Neural cell (in vitro differentiated cells): ENCODE data around the gene ZNF672. TPM values are rescaled to one million over a fixed set of nuclear protein-coding genes. Genes with fewer than 3 reads are reported as not detected.
A peak's percentile ranks its signal among the peaks of the same experiment; 100 is the strongest.

ENCODE experiments used
- H2AFZ ChIP-seq: fragments of 200-600, 300-800 bp; sonication (generic), shearing (Covaris generic); 2 replicates; pipeline ENCODE4 v1.6.0; 2014; ENCODE audit warnings: low read depth, mild to moderate bottlenecking, antibody characterized with exemption, low read length, moderate library complexity
- H3F3A ChIP-seq: fragments of 200-600 bp; shearing (Covaris generic); 2 replicates; pipeline ENCODE4 v1.6.1; 2016; ENCODE audit warnings: mild to moderate bottlenecking, moderate library complexity, mixed read lengths, antibody characterized with exemption, low read length; ENCODE audit not compliant: insufficient read depth, poor library complexity, severe bottlenecking
- H3K27ac ChIP-seq: fragments of 200-600, 300-800 bp; sonication (generic), shearing (Covaris generic); 2 replicates; pipeline ENCODE4 v1.5.1; 2014; ENCODE audit warnings: mild to moderate bottlenecking, low read length, moderate library complexity
- H3K27me3 ChIP-seq: fragments of 300-800, 200-600 bp; sonication (generic), shearing (Covaris generic); 2 replicates; pipeline ENCODE4 v1.6.0; 2014; ENCODE audit warnings: mild to moderate bottlenecking, low read depth, low read length, moderate library complexity; ENCODE audit not compliant: insufficient read depth
- H3K36me3 ChIP-seq: fragments of 300-800, 200-600 bp; sonication (generic), shearing (Covaris generic); 2 replicates; pipeline ENCODE4 v1.5.1; 2014; ENCODE audit warnings: mild to moderate bottlenecking, antibody characterized with exemption, low read length, moderate library complexity; ENCODE audit not compliant: insufficient read depth
- H3K4me2 ChIP-seq: fragments of 300-800, 200-600 bp; sonication (generic), shearing (Covaris generic); 2 replicates; pipeline ENCODE4 v1.6.0; 2014; ENCODE audit warnings: mild to moderate bottlenecking, low read length
- H3K4me3 ChIP-seq: fragments of 300-800, 200-600 bp; sonication (generic), shearing (Covaris generic); 2 replicates; pipeline ENCODE4 v1.5.1; 2014; ENCODE audit warnings: mild to moderate bottlenecking, low read length, moderate library complexity
- H3K79me2 ChIP-seq: fragments of 200-600 bp; shearing (Covaris generic); replicated peaks from 2 replicates; pipeline ENCODE4 v1.6.0; 2014; ENCODE audit warnings: mild to moderate bottlenecking, low read length, moderate library complexity; ENCODE audit not compliant: insufficient read depth
- H3K9ac ChIP-seq: fragments of 300-800, 200-600 bp; sonication (generic), shearing (Covaris generic); 2 replicates; pipeline ENCODE4 v1.6.1; 2016; ENCODE audit warnings: mild to moderate bottlenecking, low read length, mixed read lengths
- H3K9me2 ChIP-seq: fragments of 200-600 bp; shearing (Covaris generic); 2 replicates; pipeline ENCODE4 v1.6.1; 2016; ENCODE audit warnings: mild to moderate bottlenecking, low read length, mixed read lengths; ENCODE audit not compliant: insufficient read depth
- H3K9me3 ChIP-seq: fragments of 200-600, 300-800 bp; sonication (generic), shearing (Covaris generic); 2 replicates; pipeline ENCODE4 v1.6.1; 2016; ENCODE audit warnings: mild to moderate bottlenecking, mixed run types, low read length, moderate library complexity, mixed read lengths
- H4K20me1 ChIP-seq: fragments of 200-600 bp; shearing (Covaris generic); 2 replicates; pipeline ENCODE4 v1.6.1; 2016; ENCODE audit warnings: mild to moderate bottlenecking, mixed run types; ENCODE audit not compliant: insufficient read depth
- CTCF ChIP-seq: fragments of 450-650 bp; IDR thresholded peaks from 2 replicates; pipeline ENCODE4 v1.5.1; 2014; ENCODE audit warnings: antibody characterized with exemption, mild to moderate bottlenecking, moderate library complexity; ENCODE audit not compliant: poor library complexity, severe bottlenecking
- EP300 ChIP-seq: fragments of 450-650 bp; conservative IDR thresholded peaks from 2 replicates; pipeline ENCODE4 v1.6.1; 2014; ENCODE audit warnings: antibody characterized with exemption, mild to moderate bottlenecking, moderate library complexity; ENCODE audit not compliant: poor library complexity, severe bottlenecking
- EZH2 ChIP-seq: fragments of 200-600, 300-800 bp; shearing (Covaris generic), sonication (generic); IDR thresholded peaks from 2 replicates; pipeline ENCODE4 v1.6.1; 2014; ENCODE audit warnings: antibody characterized with exemption, low read length, borderline replicate concordance, mild to moderate bottlenecking; ENCODE audit not compliant: insufficient read depth, poor library complexity, severe bottlenecking
- MXI1 ChIP-seq: fragments of 450-650 bp; conservative IDR thresholded peaks from 2 replicates; pipeline ENCODE4 v1.6.1; 2014; ENCODE audit warnings: antibody characterized with exemption, mild to moderate bottlenecking; ENCODE audit not compliant: poor library complexity, severe bottlenecking
- POLR2AphosphoS5 ChIP-seq: IDR thresholded peaks from 2 replicates; pipeline ENCODE4 v1.6.1; 2012
- RAD21 ChIP-seq: fragments of 450-650 bp; conservative IDR thresholded peaks from 2 replicates; pipeline ENCODE4 v1.6.1; 2014; ENCODE audit warnings: antibody characterized with exemption, mild to moderate bottlenecking, moderate library complexity
- REST ChIP-seq: IDR thresholded peaks from 2 replicates; pipeline ENCODE4 v1.6.1; 2012; ENCODE audit warnings: borderline replicate concordance
- SMC3 ChIP-seq: fragments of 450-650 bp; conservative IDR thresholded peaks from 2 replicates; pipeline ENCODE4 v1.6.1; 2014; ENCODE audit warnings: antibody characterized with exemption, mild to moderate bottlenecking, moderate library complexity; ENCODE audit not compliant: poor library complexity
- TAF1 ChIP-seq: IDR thresholded peaks from 2 replicates; pipeline ENCODE4 v1.6.1; 2012; ENCODE audit warnings: low read depth
- polyA plus RNA-seq: library from polyadenylated mRNA; depleted of rRNA; stranded (reverse); fragments of >200 nt; gene quantifications from 2 replicates; pipeline ENCODE4 v1.2.3, GENCODE V29; 2014

ZNF672 gene
- polyA plus RNA-seq, 1 donor from 2014 or later, result 22.9 TPM

GRCh38 chr1:248840946-248841345 lies 2.9 kb downstream of the ZNF672 start:
- no peak overlapping the region for H2AFZ ChIP-seq
- no peaks in the 10 kb centered on the region for H4K20me1 ChIP-seq
- peaks cover 10% of the 10 kb centered on the region for H3K79me2 ChIP-seq
- no peak overlapping the region for H3K4me3 ChIP-seq
- H3K4me2 ChIP-seq, result no peak overlapping the region
- TF ChIP-seq TAF1, result no peak
- TF ChIP-seq EP300, result no peak
- TF ChIP-seq RAD21, result no peak
- TF ChIP-seq CTCF, result no peak
- TF ChIP-seq POLR2AphosphoS5, result no peak
- no peak for TF ChIP-seq SMC3
- no peak for TF ChIP-seq MXI1
- TF ChIP-seq REST, result no peak
- no peak for TF ChIP-seq EZH2
- no peaks in the 10 kb centered on the region for H3K27me3 ChIP-seq
- no peaks in the 10 kb centered on the region for H3K9me3 ChIP-seq
- H3K9me2 ChIP-seq, result no peaks in the 10 kb centered on the region
- H3F3A ChIP-seq, result no peaks in the 10 kb centered on the region
- H3K9ac ChIP-seq, result no peak overlapping the region
- no peaks in the 10 kb centered on the region for H3K36me3 ChIP-seq
- no peak overlapping the region for H3K27ac ChIP-seq

- Histone ChIP-seq H3K79me2 (peaks cover 10% of the 10 kb centered on the region), H3K9ac (no peak overlapping the region), H3K4me3 (no peak overlapping the region), H4K20me1 (no peaks in the 10 kb centered on the region), H3K27me3 (no peaks in the 10 kb centered on the region), H3K27ac (no peak overlapping the region), H2AFZ (no peak overlapping the region), H3K4me2 (no peak overlapping the region), H3K9me3 (no peaks in the 10 kb centered on the region), H3K36me3 (no peaks in the 10 kb centered on the region), H3K9me2 (no peaks in the 10 kb centered on the region), H3F3A (no peaks in the 10 kb centered on the region)
- no peak for TF ChIP-seq TAF1
- no peak for TF ChIP-seq REST
- no peak for TF ChIP-seq EP300
- no peak for TF ChIP-seq MXI1
- TF ChIP-seq EZH2, result no peak
- peak; percentile 52 for TF ChIP-seq CTCF
- TF ChIP-seq POLR2AphosphoS5, result no peak
- TF ChIP-seq SMC3, result peak; percentile 42
- peak; percentile 47 for TF ChIP-seq RAD21
These were observed 3.8 kb downstream of the ZNF672 start for GRCh38 chr1:248841702-248842395.
